Measurements from ENCODE around the gene CES2. TPM values are rescaled to one million over a fixed set of nuclear protein-coding genes. Genes with fewer than 3 reads are reported as not detected.
A peak's percentile ranks its signal among the peaks of the same experiment; 100 is the strongest.
"Not testable (repeated sequence)": the region's sequence is repeated elsewhere in the genome, so short reads cannot be mapped to it uniquely, and the experiment has no call there.

The CES2 gene, protein sequence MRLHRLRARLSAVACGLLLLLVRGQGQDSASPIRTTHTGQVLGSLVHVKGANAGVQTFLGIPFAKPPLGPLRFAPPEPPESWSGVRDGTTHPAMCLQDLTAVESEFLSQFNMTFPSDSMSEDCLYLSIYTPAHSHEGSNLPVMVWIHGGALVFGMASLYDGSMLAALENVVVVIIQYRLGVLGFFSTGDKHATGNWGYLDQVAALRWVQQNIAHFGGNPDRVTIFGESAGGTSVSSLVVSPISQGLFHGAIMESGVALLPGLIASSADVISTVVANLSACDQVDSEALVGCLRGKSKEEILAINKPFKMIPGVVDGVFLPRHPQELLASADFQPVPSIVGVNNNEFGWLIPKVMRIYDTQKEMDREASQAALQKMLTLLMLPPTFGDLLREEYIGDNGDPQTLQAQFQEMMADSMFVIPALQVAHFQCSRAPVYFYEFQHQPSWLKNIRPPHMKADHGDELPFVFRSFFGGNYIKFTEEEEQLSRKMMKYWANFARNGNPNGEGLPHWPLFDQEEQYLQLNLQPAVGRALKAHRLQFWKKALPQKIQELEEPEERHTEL
- total RNA-seq = 14.1 and 21.2 TPM in 2 replicates

DNA sequence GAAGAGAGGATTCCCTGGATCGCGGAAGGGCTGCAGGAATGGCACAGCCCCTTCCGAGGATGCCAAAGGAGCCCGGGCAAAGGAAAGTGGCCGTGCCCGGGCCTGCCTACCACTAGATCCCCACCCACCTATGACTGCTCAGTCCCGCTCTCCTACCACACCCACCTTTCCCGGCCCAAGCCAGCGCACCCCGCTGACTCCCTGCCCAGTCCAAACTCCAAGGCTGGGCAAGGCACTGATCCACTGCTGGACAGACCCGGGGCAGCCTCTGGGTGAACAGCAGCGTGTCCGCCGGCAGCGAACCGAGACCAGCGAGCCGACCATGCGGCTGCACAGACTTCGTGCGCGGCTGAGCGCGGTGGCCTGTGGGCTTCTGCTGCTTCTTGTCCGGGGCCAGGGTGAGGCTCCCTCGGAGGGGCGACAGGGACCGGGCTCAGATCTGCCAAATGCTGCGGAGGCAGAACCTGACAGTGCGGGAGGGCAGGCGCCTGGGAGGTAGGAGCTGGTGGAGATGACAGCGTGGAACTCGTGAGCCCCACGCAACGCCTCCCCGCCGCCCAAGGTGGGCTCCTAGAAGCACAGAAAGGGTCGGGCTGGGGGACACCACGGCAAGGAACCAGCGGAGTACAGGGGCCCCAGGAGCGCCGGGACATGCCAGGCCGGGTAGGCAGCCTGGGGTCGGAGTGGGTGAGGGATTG, at the start of gene CES2:
Gene CES2 (plus strand): TSS at position 203 of the 698 bp plus-strand sequence. CDS start 120 bp downstream, at position 323.
- DNase-seq = peak; percentile 46

GRCh38 chr16:66886321-66886720, 49.0 kb upstream of the CES2 start:
- no peak for DNase-seq

DNA sequence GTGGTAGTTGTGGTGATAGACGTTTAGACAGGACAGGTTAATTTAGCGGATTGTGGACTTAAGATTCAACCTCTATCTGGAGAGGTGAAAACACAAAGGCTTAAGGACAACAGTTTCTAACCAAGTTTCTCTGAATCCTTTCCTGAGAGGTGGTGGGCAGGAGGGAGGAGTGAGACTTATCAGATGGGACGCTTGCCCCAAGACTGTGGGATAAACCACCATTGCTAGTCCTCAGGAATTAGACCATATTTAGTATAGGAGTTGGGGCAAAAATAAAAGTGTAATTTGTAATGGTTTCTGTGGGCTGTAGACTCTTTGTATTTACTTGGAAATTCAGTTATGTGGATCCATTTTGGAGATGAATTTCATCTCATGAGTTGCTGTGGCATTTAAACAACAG, 48.4 kb upstream of the CES2 start:
- DNase-seq = no peak

- no peak for DNase-seq
These were observed 46.4 kb upstream of the CES2 start for GRCh38 chr16:66888647-66889615.

- DNase-seq = no peak
These were observed 45.7 kb upstream of the CES2 start for GRCh38 chr16:66889622-66890021.

DNA sequence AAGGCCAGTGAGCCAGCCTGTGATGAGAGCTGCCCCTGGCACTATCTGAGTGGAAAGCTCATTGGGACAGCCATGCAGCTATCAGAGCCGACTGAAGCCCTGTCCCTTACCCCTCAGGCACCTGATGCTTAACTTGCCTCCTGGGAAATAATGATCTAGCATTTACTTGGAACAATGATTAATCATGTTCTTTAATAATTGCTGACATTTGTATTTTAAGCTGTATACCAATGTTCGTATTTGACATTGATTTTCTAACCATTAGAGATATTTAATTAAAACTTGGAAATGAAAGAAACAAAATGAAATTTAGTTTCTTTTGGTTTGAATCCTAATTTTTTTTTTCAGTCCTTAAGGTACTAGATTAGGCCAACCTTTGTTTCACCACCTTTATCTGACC, 44.5 kb upstream of the CES2 start:
- no peak for DNase-seq

DNA sequence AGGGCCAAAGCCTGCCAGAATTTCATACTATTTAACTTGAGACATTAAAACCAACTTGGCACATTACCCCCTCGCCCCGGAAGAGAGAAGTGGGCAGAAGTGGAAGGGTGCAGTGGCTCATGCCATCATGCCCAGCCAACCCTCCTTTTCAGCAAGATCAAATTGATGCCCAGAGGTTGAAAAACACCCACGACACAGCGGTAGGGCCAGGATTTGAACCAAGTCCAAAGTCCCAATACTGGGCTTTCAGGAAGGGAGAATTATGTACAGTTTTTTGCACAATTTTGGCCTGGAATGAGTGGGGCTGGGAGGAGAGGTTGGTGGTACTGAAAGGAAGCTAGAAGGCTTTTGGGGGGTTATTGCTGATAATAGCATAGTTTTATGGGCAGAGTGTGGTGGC, 44.0 kb upstream of the CES2 start:
- no peak for DNase-seq

DNA sequence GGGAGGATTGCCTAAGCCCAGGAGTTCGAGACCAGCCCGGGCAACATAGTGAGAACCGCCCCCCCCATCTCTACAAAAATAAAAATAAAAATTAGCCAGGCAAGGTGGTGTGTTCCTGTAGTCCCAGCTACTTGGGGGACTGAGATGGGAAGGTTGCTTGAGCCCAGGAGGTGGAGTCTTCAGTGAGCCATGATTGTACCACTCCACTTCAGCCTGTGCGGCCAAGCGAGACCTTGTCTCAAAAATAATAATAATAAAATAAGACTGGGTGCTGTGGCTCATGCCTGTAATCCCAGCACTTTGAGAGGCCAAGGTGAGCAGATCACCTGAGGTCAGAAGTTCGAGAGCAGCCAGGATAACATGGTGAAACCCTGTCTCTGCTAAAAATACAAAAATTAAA, 43.5 kb upstream of the CES2 start:
- DNase-seq = no peak

- DNase-seq = no peak
These were observed 41.3 kb upstream of the CES2 start for GRCh38 chr16:66894055-66894454.

DNA sequence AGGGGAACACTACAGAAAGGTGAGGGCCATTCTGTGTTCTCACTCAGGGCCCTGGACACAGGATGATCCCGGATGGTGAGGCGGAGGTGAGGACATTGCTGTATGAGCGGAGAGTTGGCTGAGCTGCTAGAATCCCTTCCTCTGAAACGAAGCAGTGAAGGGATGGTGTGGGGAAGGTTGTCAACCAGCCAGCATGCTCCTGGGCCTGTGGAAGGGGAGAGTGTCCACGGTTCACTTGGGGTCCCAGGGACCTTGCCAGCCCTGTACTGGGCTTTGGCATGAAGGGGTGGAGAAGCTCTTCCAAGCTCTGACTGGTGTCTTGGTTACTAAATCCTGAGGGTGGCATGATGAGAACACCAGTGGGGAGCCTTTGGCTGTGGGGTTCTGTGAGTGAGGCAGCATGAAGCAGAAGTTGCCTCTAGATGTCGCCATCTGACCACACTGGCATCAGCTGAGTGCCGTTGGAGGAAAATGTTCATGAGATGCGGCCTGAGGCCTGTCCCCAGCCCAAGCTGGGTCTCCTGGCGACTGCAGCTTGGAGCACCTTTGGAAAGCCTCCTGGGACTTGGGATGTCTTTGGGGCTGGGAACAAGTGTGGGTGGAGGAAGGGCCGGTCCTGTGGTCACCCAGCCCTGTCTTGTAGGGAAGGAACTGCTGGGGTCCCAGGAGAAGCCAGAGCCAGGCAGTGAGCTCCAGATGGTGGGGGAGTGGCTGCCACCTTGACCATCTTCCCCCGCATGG, 40.2 kb upstream of the CES2 start:
- DNase-seq = peak; percentile 88

GRCh38 chr16:66895689-66895979, 39.7 kb upstream of the CES2 start:
- no peak for DNase-seq

DNA sequence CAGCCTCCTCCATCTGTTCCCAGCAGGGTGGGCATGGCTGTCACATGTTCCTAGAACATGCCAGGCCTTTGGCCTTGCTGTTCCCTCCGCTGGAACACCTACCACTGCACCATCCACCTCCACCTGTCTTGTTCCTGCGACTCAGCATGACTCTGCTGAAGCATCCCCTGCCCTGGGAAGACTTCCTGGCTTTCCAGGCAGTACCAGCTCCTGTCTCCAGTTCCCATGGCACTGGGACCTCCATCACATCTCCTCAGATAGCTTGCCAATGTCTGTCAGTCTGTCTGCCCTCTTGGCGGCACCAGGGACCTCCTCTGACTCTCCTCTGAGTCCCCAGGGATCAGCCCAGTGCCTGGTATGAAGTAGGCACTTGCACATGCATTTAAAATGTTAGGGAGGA, 39.3 kb upstream of the CES2 start:
- no peak for DNase-seq

GRCh38 chr16:66896682-66897081, 38.6 kb upstream of the CES2 start:
- not testable (repeated sequence) for DNase-seq

GRCh38 chr16:66898207-66898606, 37.1 kb upstream of the CES2 start:
- DNase-seq = no peak

GRCh38 chr16:66898933-66899309, 36.4 kb upstream of the CES2 start:
- no peak for DNase-seq

DNA sequence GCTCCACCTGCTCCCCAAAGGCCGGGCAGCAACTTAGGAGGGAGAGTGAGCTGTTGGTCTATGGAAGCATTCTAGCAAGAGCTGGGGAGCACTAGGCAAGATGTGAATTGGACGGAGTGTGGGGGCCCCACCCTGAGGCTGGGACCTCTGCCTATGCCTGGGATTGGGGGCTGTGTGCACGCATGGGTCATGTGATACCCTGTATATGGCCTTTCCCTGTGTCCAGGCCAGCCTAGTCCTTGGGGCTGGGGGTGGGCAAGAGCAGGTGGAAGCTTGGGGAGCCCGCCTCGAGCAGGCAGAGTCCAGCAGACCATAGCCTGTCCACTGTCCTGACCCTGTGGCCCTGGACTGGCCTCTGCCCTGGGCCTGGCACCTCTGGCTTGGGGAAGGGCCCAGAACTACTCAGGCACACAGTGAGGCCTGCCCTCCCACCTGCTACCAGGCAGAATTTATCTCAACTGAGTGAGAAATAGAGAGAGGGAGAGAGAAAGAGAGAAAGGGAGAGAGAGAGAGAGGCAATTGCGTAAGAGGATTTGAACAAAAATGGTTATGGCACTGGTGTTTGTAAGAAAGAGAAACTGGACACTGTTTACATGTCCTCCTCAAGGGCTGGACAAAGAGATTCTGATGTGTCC, 35.9 kb upstream of the CES2 start:
- DNase-seq = peak; percentile 8

GRCh38 chr16:66899945-66900710, 35.2 kb upstream of the CES2 start:
- peak; percentile 81 for DNase-seq

DNA sequence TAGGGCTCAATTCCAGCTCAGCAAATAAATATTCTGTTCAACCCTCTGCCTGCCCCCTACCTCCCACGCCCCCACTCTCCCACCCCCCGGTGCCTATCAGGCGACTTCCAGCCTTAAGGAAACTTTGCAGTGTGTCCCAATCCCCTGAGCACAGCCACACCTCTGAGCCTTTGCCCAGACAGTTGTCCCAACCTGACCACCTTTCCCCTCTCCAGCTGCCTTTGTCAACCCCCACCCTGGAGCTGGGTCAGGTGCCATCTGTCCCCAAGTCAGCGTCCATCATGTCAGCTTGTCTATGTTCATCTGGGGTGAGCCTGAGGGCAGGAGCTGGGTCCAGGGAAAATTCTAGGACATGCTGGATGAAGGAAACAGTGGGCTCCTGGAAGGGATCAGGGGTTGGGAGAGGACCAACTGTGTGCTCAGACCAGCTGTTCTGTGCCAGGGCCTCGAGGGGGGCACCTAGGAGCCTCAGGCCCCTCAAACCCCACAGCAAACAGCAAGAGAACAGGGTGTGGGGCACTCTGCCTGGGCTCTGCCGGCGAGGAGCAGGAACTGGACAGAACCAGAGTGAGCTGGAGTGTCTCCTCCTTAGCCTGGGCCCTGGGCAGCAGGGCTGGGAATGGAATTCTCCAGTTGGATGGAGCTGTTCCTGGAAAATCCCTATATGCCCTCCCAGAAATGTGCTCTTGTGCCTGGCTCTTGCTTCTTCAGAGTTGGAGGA, 34.4 kb upstream of the CES2 start:
- no peak for DNase-seq

DNA sequence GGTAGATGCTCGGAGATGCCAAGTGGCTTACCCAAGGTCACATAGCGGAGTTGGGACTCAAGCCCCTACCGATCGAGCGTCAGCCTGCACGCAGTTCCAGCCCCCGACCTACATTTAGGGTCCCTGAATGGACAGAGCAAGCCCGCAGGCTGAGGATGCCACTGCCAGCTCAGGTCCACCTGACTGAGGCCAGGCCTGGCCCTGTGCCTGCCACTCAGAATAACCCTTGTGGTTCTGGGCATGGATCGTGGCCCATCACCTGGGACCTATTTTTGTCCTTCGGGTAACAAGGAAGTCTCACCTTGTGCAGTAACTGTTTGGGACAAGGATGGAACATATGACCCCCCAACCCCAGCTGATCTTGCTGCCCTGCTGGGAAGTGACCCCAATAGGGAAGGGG, 33.7 kb upstream of the CES2 start:
- DNase-seq = no peak

Measured in dermis blood vessel endothelial cell (primary cell).